Activated naive CD8-positive, alpha-beta T cell treated with anti-CD3 and anti-CD28 coated beads, Interleukin-2, amount 10 ng/mL, durations not matched to agents 7 days and 5 days (primary cell): Measurements from ENCODE around the gene DLG2. TPM values are rescaled to one million over a fixed set of nuclear protein-coding genes. Genes with fewer than 3 reads are reported as not detected.

Source experiments
- ATAC-seq: fragments of 150-1000 bp; cut with Tn5 transposase; one replicate; pipeline ENCODE4 v1.10.0; 2021; ENCODE audit warnings: low read depth, moderate library complexity
- POLR2A ChIA-PET: fragments of 350-600 bp; sonication (Branson Sonifier 250); formaldehyde crosslinking; loops from one replicate; lab custom pipeline; 2021; ENCODE audit warnings: antibody characterized with exemption; lab: Charles Lee
- DNase-seq: peaks from one replicate; pipeline ENCODE4 v3.0.0; 2021
- H3K27ac Mint-ChIP-seq: one replicate; pipeline ENCODE4 v1.8.0; 2022; ENCODE audit warnings: mild to moderate bottlenecking, mixed read lengths
- H3K27me3 Mint-ChIP-seq: one replicate; pipeline ENCODE4 v1.8.0; 2022; ENCODE audit warnings: mild to moderate bottlenecking, moderate library complexity, mixed read lengths
- H3K36me3 Mint-ChIP-seq: one replicate; pipeline ENCODE4 v1.8.0; 2021; ENCODE audit warnings: mild to moderate bottlenecking, mixed read lengths
- H3K4me1 Mint-ChIP-seq: one replicate; pipeline ENCODE4 v1.8.0; 2021; ENCODE audit warnings: mixed read lengths
- H3K4me3 Mint-ChIP-seq: one replicate; pipeline ENCODE4 v1.8.0; 2022; ENCODE audit warnings: mild to moderate bottlenecking, moderate library complexity, mixed read lengths
- H3K9me3 Mint-ChIP-seq: one replicate; pipeline ENCODE4 v1.8.0; 2021; ENCODE audit warnings: mixed read lengths
- total RNA-seq, 2 experiments: library from RNA; stranded (reverse); gene quantifications; one replicate each; pipeline ENCODE4 v1.2.3, GENCODE V29; 2021

The DLG2 gene
- total RNA-seq, 2 experiments from 2014 or later: 2.6 to 3.4 TPM

- peaks cover 9% of the 10 kb centered on the region for H3K9me3 Mint-ChIP-seq
- no peaks in the 10 kb centered on the region for H3K27me3 Mint-ChIP-seq
- ATAC-seq: no peak
These were observed 1411.5 kb downstream of the DLG2 start for GRCh38 chr11:84215672-84216071.

GRCh38 chr11:84214557-84214956 lies 1412.6 kb downstream of the DLG2 start:
- POLR2A ChIA-PET: no interaction called here
- Mint-ChIP-seq H3K36me3 (no peaks in the 10 kb centered on the region), H3K27ac (no peak overlapping the region), H3K9me3 (peaks cover 6% of the 10 kb centered on the region), H3K4me1 (no peaks in the 10 kb centered on the region), H3K27me3 (no peaks in the 10 kb centered on the region), H3K4me3 (no peak overlapping the region)
- ATAC-seq (no peak), DNase-seq (no peak)

More at GRCh38 chr11:84215672-84216071, 1411.5 kb downstream of the DLG2 start:
- H3K27ac Mint-ChIP-seq: no peak overlapping the region
- H3K4me3 Mint-ChIP-seq: no peak overlapping the region
- POLR2A ChIA-PET: no interaction called here
- no peaks in the 10 kb centered on the region for H3K36me3 Mint-ChIP-seq
- H3K4me1 Mint-ChIP-seq: no peaks in the 10 kb centered on the region
- no peak for DNase-seq

GRCh38 chr11:84212468-84213390 lies 1414.4 kb downstream of the DLG2 start:
- H3K27ac Mint-ChIP-seq: no peak overlapping the region
- H3K4me1 Mint-ChIP-seq: no peaks in the 10 kb centered on the region
- no peaks in the 10 kb centered on the region for H3K36me3 Mint-ChIP-seq
- H3K27me3 Mint-ChIP-seq: no peaks in the 10 kb centered on the region
- peaks cover 6% of the 10 kb centered on the region for H3K9me3 Mint-ChIP-seq
- POLR2A ChIA-PET: no interaction called here
- ATAC-seq: no peak
- no peak overlapping the region for H3K4me3 Mint-ChIP-seq
- no peak for DNase-seq

GRCh38 chr11:84211896-84212295 lies 1415.2 kb downstream of the DLG2 start:
- H3K27me3 Mint-ChIP-seq: no peaks in the 10 kb centered on the region
- H3K9me3 Mint-ChIP-seq: peaks cover 4% of the 10 kb centered on the region
- no peaks in the 10 kb centered on the region for H3K4me1 Mint-ChIP-seq
- H3K27ac Mint-ChIP-seq: no peak overlapping the region
- POLR2A ChIA-PET: no interaction called here
- no peak overlapping the region for H3K4me3 Mint-ChIP-seq
- no peaks in the 10 kb centered on the region for H3K36me3 Mint-ChIP-seq
- no peak for DNase-seq
- ATAC-seq: no peak

GRCh38 chr11:84194696-84195095 lies 1432.4 kb downstream of the DLG2 start:
- no peaks in the 10 kb centered on the region for H3K27me3 Mint-ChIP-seq
- no peaks in the 10 kb centered on the region for H3K4me1 Mint-ChIP-seq
- no peak overlapping the region for H3K27ac Mint-ChIP-seq
- H3K9me3 Mint-ChIP-seq: peaks cover 11% of the 10 kb centered on the region
- ATAC-seq: no peak
- DNase-seq: no peak
- POLR2A ChIA-PET: no interaction called here
- H3K4me3 Mint-ChIP-seq: no peak overlapping the region
- no peaks in the 10 kb centered on the region for H3K36me3 Mint-ChIP-seq

- no peaks in the 10 kb centered on the region for H3K4me1 Mint-ChIP-seq
- no peaks in the 10 kb centered on the region for H3K27me3 Mint-ChIP-seq
- no peak overlapping the region for H3K27ac Mint-ChIP-seq
- DNase-seq: no peak
- POLR2A ChIA-PET: no interaction called here
- H3K36me3 Mint-ChIP-seq: no peaks in the 10 kb centered on the region
- no peak for ATAC-seq
- H3K9me3 Mint-ChIP-seq: peaks cover 12% of the 10 kb centered on the region
- no peak overlapping the region for H3K4me3 Mint-ChIP-seq
These were observed 1433.4 kb downstream of the DLG2 start for GRCh38 chr11:84193706-84194105.

GRCh38 chr11:84188521-84188920 lies 1438.6 kb downstream of the DLG2 start:
- H3K27me3 Mint-ChIP-seq: no peaks in the 10 kb centered on the region
- no peaks in the 10 kb centered on the region for H3K36me3 Mint-ChIP-seq
- POLR2A ChIA-PET: no interaction called here
- H3K4me1 Mint-ChIP-seq: no peaks in the 10 kb centered on the region
- H3K27ac Mint-ChIP-seq: no peak overlapping the region
- DNase-seq: no peak
- H3K9me3 Mint-ChIP-seq: peaks cover 12% of the 10 kb centered on the region
- no peak overlapping the region for H3K4me3 Mint-ChIP-seq
- no peak for ATAC-seq

GRCh38 chr11:84173078-84173477 lies 1454.1 kb downstream of the DLG2 start:
- Mint-ChIP-seq H3K9me3 (peaks cover 4% of the 10 kb centered on the region), H3K27me3 (no peaks in the 10 kb centered on the region)

GRCh38 chr11:84165139-84165538 lies 1462.0 kb downstream of the DLG2 start:
- Mint-ChIP-seq H3K9me3 (peaks cover 6% of the 10 kb centered on the region), H3K27ac (no peak overlapping the region), H3K4me1 (no peaks in the 10 kb centered on the region), H3K4me3 (no peak overlapping the region), H3K27me3 (no peaks in the 10 kb centered on the region), H3K36me3 (no peaks in the 10 kb centered on the region)
- POLR2A ChIA-PET: no interaction called here
- no peak for DNase-seq
- ATAC-seq: no peak

More at GRCh38 chr11:84173078-84173477, 1454.1 kb downstream of the DLG2 start:
- no peak for ATAC-seq
- Mint-ChIP-seq H3K4me3 (no peak overlapping the region), H3K27ac (no peak overlapping the region), H3K36me3 (no peaks in the 10 kb centered on the region), H3K4me1 (no peaks in the 10 kb centered on the region)
- POLR2A ChIA-PET: no interaction called here
- no peak for DNase-seq

GRCh38 chr11:84164728-84165127 lies 1462.4 kb downstream of the DLG2 start:
- no peaks in the 10 kb centered on the region for H3K27me3 Mint-ChIP-seq
- no peak for DNase-seq
- POLR2A ChIA-PET: no interaction called here
- no peak overlapping the region for H3K27ac Mint-ChIP-seq
- peaks cover 6% of the 10 kb centered on the region for H3K9me3 Mint-ChIP-seq
- ATAC-seq: no peak
- no peaks in the 10 kb centered on the region for H3K4me1 Mint-ChIP-seq
- H3K4me3 Mint-ChIP-seq: no peak overlapping the region
- no peaks in the 10 kb centered on the region for H3K36me3 Mint-ChIP-seq

GRCh38 chr11:84163116-84163515 lies 1464.0 kb downstream of the DLG2 start:
- peaks cover 6% of the 10 kb centered on the region for H3K9me3 Mint-ChIP-seq
- POLR2A ChIA-PET: no interaction called here
- no peaks in the 10 kb centered on the region for H3K4me1 Mint-ChIP-seq
- H3K27me3 Mint-ChIP-seq: no peaks in the 10 kb centered on the region
- H3K4me3 Mint-ChIP-seq: no peak overlapping the region
- no peaks in the 10 kb centered on the region for H3K36me3 Mint-ChIP-seq
- H3K27ac Mint-ChIP-seq: no peak overlapping the region
- no peak for ATAC-seq
- no peak for DNase-seq

GRCh38 chr11:84157639-84158038 lies 1469.5 kb downstream of the DLG2 start:
- DNase-seq: no peak
- Mint-ChIP-seq H3K9me3 (peaks cover 10% of the 10 kb centered on the region), H3K4me3 (no peak overlapping the region), H3K27ac (no peak overlapping the region), H3K4me1 (no peaks in the 10 kb centered on the region), H3K27me3 (no peaks in the 10 kb centered on the region), H3K36me3 (no peaks in the 10 kb centered on the region)
- no peak for ATAC-seq
- POLR2A ChIA-PET: no interaction called here

- ATAC-seq: no peak
- POLR2A ChIA-PET: no interaction called here
- H3K4me1 Mint-ChIP-seq: no peaks in the 10 kb centered on the region
- no peak overlapping the region for H3K4me3 Mint-ChIP-seq
- H3K9me3 Mint-ChIP-seq: peaks cover 4% of the 10 kb centered on the region
- no peaks in the 10 kb centered on the region for H3K27me3 Mint-ChIP-seq
- H3K36me3 Mint-ChIP-seq: no peaks in the 10 kb centered on the region
- H3K27ac Mint-ChIP-seq: no peak overlapping the region
- DNase-seq: no peak
These were observed 1480.3 kb downstream of the DLG2 start for GRCh38 chr11:84146826-84147225.

GRCh38 chr11:84145616-84146185 lies 1481.4 kb downstream of the DLG2 start:
- DNase-seq: no peak
- Mint-ChIP-seq H3K27me3 (no peaks in the 10 kb centered on the region), H3K27ac (no peak overlapping the region), H3K36me3 (no peaks in the 10 kb centered on the region), H3K4me3 (no peak overlapping the region), H3K9me3 (peaks cover 4% of the 10 kb centered on the region), H3K4me1 (no peaks in the 10 kb centered on the region)
- POLR2A ChIA-PET: no interaction called here
- ATAC-seq: no peak
